ENCODE data around the gene TXNL4A. TPM values are rescaled to one million over a fixed set of nuclear protein-coding genes. Genes with fewer than 3 reads are reported as not detected.

TXNL4A gene
- total RNA-seq, 2 experiments from 2014 or later, result 169 to 175 TPM

DNA sequence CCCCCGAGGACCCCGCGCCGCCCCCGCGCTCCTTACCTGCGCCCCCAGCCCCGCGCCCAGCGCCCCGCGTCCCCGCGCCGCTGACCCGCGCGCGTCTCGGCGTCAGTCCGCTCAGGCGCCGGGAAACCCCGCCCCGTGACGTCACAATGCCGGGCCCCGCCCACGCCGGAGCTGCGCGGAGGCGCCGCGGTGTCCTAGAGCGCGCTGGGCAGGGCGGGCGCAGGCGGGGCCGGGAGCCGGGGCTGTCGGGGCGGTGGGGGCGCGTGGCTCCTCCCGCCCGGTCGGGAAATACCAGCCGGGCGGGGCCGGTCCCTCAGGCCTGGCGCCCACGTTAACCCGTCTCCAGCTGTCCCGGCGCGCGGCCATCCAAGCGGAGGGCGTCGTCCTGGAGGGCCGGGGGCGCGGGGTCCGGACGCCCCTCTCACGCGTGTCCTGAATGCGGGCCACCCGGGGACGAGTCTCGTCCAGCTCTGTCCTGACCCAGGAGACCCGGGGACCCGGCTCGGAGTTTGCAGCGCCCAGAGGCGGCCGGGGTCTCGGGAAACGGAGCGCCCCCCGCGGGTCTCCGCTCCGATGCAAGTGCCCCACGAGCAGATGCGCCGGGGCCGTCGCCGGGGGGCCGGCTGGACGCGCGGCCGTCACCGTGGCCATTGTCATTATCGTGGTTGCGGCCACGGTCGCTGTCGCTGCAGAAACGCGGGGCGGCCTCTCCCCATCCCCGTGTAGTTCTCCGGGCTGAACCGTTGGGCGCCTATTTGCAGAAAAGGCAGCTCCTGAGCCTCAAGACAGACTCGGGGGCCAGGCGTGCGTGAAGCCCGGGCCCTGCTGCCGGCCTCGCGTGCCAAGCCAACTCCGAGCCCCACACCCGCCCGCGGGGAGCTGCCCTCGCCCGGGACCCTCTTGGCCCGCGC is 36.6 kb downstream of the TXNL4A start, which contains the start of gene SLC66A2:
Gene SLC66A2 (minus strand): TSS at position 109 of the 911 bp plus-strand sequence. CDS start 727 bp downstream, outside the sequence.
- Mint-ChIP-seq H3K36me3 (peaks cover 9% of the 10 kb centered on the region), H3K4me1 (ENCODE audit: low read depth) (peaks cover 29% of the 10 kb centered on the region), H3K27me3 (no peaks in the 10 kb centered on the region), H3K27ac (peak within 1 kb of the TSS; percentile 42), H3K4me3 (peak within 1 kb of the TSS; percentile 79), H3K9me3 (no peaks in the 10 kb centered on the region)
- ChIA-PET POLR2A (interaction anchor here (1.1 to 2.3 kb wide), 4 partner anchors 9 to 36 kb away, joined by 3 to 12 read pairs (median 6); partner anchors contain the start of genes HSBP1L1 and TXNL4A), CTCF (interaction anchor here (0.6 to 1.2 kb wide), 4 partner anchors 10 to 795 kb away, joined by 3 to 4 read pairs (median 4); no protein-coding TSS in a partner anchor)
- DNase-seq, result peak; percentile 95
- intact Hi-C loops (cut with micrococcal nuclease), result loop anchor here (1.0 to 2.0 kb wide), 6 partner anchors 12 to 272 kb away; partner anchors contain the start of genes ADNP2, CTDP1, RBFA and TXNL4A

DNA sequence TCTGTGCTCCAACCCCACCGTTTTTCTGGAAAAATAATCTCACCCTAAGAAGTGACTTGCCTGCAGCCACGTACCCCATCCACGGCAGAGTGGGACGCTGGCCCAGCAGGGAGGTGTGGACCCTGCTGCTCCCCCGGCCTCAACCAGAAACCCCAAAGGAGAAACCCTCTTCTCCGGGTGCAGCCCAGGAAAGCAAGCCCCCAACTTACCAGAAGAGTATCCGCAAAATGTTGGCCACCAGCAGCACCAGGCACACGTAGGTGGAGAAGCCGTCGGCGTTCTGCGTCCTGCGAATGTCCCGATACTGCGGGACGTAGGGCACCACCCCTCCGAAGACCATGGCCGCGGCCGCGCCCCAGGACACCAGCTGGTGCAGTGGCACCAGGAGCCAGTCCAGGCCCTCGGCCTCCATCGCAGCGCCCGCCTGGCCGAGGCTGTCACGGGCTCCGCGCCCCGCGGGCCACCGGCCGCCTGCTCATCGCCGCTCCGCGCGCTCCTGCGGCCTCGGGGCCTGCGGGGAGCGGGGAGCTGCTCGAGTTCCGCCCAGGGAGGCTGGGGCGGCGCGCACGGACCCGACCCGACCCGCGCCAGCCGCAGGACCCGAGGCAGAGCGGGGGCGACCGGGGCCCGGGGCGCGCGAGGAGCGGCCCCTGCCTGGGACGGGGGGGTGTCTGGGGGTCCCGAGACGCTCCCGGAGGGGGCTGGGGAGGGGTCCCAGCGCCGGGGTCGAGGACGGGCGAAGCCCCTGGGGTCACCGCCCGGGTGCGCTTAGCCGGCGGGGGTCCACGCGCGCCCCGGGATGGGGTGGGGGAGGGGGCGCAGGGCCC is 37.6 kb downstream of the TXNL4A start:
- Mint-ChIP-seq H3K9me3 (no peaks in the 10 kb centered on the region), H3K36me3 (peaks cover 9% of the 10 kb centered on the region), H3K4me1 (ENCODE audit: low read depth) (peaks cover 37% of the 10 kb centered on the region), H3K4me3 (peak overlapping the region; percentile 79), H3K27me3 (no peaks in the 10 kb centered on the region), H3K27ac (peak overlapping the region; percentile 42)
- CTCF ChIA-PET, result interaction anchor here (1.0 to 1.2 kb wide), 3 partner anchors 13 to 37 kb away, joined by 3 to 4 read pairs (median 4); no protein-coding TSS in a partner anchor
- peak; percentile 30 for DNase-seq
- POLR2A ChIA-PET, result interaction anchor here (1.6 to 2.3 kb wide), 3 partner anchors 11 to 37 kb away, joined by 4 to 12 read pairs (median 8); partner anchors contain the start of genes HSBP1L1 and TXNL4A
- intact Hi-C loops (cut with micrococcal nuclease), result loop anchor here (1.0 to 2.0 kb wide), 6 partner anchors 13 to 271 kb away; partner anchors contain the start of genes ADNP2, CTDP1, RBFA and TXNL4A

DNA sequence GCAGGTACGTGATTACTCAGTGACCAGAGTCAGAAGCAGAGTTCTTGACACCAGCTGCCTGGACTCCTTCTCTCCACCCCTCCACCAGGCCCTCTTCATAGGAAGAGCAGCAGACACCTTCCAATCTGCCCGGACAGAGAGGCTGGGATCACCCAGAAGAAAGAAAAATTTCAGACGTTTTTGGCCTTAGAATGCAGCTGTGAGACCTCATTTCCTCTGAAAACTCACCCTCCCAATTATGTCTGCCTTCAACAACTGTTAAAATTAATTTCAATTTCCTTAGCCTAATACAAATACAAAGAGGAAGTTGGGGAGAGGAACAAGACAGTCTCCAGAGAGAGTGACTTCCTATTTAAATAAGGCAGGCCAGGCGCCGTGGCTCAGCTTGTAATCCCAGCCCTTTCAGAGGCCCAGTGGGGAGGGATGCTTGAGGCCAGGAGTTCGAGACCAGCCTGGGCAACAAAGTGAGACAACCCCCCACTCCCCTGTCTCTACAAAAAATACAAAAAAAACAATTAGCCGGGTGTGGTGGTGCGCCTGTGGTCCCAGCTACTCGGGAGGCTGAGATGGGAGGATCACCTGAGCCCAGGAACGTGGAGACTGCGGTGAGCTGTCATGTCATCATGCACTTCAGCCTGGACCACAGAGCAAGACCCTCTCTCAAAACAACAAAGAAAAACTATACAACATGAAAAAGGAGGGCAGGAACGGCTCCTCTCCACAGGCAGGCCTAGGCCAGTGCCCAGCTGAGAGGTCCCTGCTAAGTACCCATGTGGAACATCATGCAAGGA is 38.5 kb downstream of the TXNL4A start:
- no peak for DNase-seq
- POLR2A ChIA-PET, result interaction anchor here (0.7 to 1.7 kb wide), 2 partner anchors 12 to 84 kb away, joined by 4 to 6 read pairs; no protein-coding TSS in a partner anchor
- CTCF ChIA-PET, result no interaction called here
- H3K9me3 Mint-ChIP-seq, result no peaks in the 10 kb centered on the region
- intact Hi-C loops (cut with micrococcal nuclease), result loop anchor here (2.0 kb wide), 3 partner anchors 39 to 159 kb away; partner anchors contain the start of genes ADNP2 and TXNL4A
- H3K27ac Mint-ChIP-seq, result peak overlapping the region; percentile 42
- H3K27me3 Mint-ChIP-seq, result no peaks in the 10 kb centered on the region
- peaks cover 40% of the 10 kb centered on the region for H3K4me1 Mint-ChIP-seq (ENCODE audit: low read depth)
- peaks cover 9% of the 10 kb centered on the region for H3K36me3 Mint-ChIP-seq
- H3K4me3 Mint-ChIP-seq, result peak overlapping the region; percentile 79

DNA sequence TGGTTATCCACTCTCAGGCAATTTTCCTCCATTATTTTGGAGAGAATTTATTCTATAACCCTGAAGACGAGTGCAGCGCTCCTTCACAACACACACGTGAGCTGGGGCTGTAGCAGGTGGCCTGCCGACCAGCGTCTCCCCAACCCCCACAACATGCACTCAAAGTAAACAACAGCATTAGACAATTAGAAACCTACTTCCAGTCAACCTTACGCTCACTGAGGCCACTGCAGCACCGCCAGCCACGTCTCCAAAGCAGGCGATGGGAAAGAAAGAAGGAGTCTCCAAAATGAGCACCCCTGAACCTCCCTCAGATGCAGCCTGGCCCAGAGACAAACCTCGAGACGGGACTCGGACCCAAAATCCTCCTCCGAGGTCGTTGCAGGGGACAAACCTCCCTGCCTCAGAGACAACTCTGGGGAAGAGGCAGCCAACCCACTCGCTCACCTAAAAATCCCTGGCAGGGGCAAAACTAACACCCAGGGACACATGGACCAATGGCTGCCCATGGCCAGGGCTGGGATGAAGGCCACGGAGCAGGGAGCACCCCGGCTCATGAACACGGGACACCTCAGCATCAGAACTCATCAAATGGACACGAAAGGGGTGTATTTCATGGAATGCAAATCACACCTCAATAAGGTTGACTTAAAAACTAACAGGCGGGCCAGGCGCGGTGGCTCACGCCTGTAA is 39.5 kb downstream of the TXNL4A start:
- DNase-seq, result no peak
- Mint-ChIP-seq H3K4me1 (ENCODE audit: low read depth) (peaks cover 44% of the 10 kb centered on the region), H3K4me3 (peak overlapping the region; percentile 79), H3K27ac (no peak overlapping the region), H3K9me3 (no peaks in the 10 kb centered on the region), H3K27me3 (no peaks in the 10 kb centered on the region), H3K36me3 (peaks cover 9% of the 10 kb centered on the region)
- CTCF ChIA-PET, result no interaction called here
- intact Hi-C loops (cut with micrococcal nuclease), result no loop called here
- POLR2A ChIA-PET, result no interaction called here

DNA sequence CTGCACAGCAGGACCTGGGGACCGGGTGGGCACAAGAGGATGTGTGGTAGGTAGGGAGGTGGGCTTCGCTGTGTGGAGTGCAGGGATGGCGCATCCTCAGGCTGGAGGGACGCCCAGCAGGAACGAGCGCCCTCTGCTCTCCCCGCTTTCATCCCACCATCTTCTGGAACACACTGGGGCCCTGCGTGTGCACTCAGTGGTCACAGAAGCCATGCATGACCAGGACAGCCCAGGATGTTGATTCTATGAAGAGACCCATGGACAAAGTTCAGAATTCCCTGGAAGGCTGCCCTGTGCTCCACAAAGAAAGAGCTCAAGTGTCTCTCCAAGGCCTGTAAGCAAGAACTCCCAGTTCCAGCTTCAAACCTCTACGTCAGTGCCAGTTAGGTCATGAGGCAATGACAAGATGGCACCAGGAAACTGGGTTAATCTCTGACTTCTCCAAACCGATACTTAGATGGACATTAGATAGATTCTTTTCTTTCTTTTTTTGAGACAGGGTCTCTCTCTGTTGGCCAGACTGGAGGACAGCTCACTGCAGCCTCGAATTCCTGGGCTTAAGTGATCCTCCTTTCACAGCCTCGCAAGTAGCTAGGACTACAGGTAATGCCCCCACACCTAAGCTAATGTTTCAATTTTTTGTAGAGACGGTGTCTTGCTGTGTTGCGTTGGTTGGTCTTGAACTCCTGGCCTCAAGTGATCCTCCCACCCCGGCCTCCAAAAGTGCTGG is 40.3 kb downstream of the TXNL4A start:
- Mint-ChIP-seq H3K9me3 (no peaks in the 10 kb centered on the region), H3K27ac (no peak overlapping the region), H3K4me1 (ENCODE audit: low read depth) (peaks cover 44% of the 10 kb centered on the region), H3K4me3 (no peak overlapping the region), H3K36me3 (peaks cover 9% of the 10 kb centered on the region), H3K27me3 (no peaks in the 10 kb centered on the region)
- CTCF ChIA-PET, result no interaction called here
- intact Hi-C loops (cut with micrococcal nuclease), result no loop called here
- no peak for DNase-seq
- POLR2A ChIA-PET, result no interaction called here

DNA sequence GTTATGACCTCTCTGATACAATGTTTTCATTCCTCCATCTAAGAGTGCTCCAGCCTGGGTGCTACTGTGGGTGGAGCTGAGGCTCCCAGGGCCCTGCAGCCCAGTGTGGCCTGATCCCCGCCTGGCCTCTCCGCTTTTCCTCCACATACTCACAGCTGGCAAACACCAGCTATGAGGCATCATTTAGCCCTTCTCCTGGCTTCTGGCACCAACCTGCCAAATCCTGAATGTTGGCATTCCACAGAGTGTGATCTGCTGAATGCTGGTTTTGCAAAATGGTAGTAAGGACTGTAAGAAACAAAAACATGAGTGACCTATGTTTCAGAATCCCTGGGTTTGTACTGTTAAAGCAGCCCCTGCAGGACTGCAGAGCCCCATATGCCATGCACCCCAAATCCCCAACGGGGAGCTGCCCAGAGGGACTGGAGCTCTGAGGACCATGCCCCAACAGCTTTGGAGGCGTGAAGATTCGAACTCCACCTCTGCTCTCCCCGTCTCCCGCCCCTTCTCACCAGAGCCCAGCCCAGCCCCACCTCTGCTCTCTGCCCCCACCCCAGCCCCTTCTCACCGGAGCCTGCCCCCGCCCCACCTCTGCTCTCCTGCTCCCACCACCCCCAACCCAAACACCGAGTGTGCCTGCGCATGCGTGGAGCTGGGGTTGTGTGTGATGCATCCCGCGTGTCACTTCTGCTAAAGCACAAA is 41.2 kb downstream of the TXNL4A start:
- DNase-seq, result no peak
- Mint-ChIP-seq H3K4me3 (no peak overlapping the region), H3K4me1 (ENCODE audit: low read depth) (peaks cover 44% of the 10 kb centered on the region), H3K27me3 (no peaks in the 10 kb centered on the region), H3K9me3 (no peaks in the 10 kb centered on the region), H3K27ac (no peak overlapping the region), H3K36me3 (peaks cover 9% of the 10 kb centered on the region)
- intact Hi-C loops (cut with micrococcal nuclease), result no loop called here
- ChIA-PET POLR2A (no interaction called here), CTCF (no interaction called here)

DNA sequence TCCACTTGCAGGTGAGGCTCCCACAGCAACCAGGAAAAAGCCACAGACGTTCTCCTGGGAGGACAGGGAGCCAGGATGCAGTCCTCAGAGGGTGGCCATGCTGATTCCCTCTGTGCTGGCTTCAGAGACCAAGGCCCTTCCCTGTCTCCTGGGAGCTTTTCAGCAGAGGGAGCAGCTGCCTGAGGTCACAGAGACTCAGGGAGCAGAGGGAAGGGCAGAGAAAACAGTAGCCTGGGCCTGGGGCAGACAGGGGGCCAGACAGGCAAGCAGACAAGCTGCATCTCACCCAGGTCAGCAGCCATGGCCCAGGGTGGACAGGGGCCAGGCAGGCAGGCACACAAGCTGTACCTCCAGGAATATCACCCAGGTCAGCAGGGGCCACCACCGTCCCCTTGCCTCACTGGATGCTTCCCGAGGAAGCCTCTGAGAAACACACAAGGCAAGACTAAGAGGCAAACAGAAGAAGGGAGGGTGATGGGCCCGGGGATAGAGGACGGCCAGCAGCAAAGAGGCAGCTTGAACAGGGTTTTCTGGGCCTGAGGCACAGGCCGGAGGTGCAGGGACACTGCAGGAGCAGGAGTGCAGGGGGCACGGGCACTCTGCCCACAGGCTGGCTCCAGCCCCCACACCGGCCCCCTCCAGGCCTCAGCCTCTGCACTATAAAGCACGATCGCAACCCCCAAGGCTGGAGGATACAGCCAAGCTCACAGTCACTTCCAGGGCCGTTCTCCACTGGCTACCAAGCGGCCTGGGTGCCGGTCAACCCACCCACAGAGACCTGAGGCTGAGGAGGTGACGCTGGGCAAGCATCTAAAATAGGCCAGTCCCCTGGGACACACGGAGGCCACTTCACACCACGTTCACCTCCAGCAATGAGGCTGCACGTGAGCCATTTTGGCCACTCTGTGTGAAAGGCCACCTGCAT is 43.0 kb downstream of the TXNL4A start:
- H3K9me3 Mint-ChIP-seq, result no peaks in the 10 kb centered on the region
- H3K4me1 Mint-ChIP-seq (ENCODE audit: low read depth), result peaks cover 42% of the 10 kb centered on the region
- H3K4me3 Mint-ChIP-seq, result no peak overlapping the region
- CTCF ChIA-PET, result no interaction called here
- H3K36me3 Mint-ChIP-seq, result peaks cover 17% of the 10 kb centered on the region
- no peak for DNase-seq
- POLR2A ChIA-PET, result no interaction called here
- no peaks in the 10 kb centered on the region for H3K27me3 Mint-ChIP-seq
- intact Hi-C loops (cut with micrococcal nuclease), result no loop called here
- H3K27ac Mint-ChIP-seq, result no peak overlapping the region

DNA sequence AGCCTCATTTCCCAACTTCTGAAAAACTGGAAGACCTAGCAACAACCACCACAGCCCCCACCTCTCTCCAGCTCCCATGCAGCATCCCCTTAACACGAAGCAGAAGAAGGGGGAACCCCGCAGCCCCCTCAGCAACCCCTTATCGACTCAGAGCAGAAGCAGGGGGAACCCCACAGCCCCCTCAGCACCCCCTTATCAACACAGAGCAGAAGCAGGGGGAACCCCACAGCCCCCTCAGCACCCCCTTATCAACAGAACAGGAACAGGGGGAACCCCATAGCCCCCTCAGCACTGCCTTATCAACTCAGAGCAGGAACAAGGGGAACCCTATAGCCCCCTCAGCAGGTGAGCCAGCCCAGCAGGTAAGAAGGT is 43.6 kb downstream of the TXNL4A start:
- no peaks in the 10 kb centered on the region for H3K27me3 Mint-ChIP-seq
- ChIA-PET CTCF (no interaction called here), POLR2A (no interaction called here)
- peaks cover 22% of the 10 kb centered on the region for H3K36me3 Mint-ChIP-seq
- no peak overlapping the region for H3K4me3 Mint-ChIP-seq
- no peak overlapping the region for H3K27ac Mint-ChIP-seq
- no peak for DNase-seq
- intact Hi-C loops (cut with micrococcal nuclease), result no loop called here
- H3K9me3 Mint-ChIP-seq, result no peaks in the 10 kb centered on the region
- H3K4me1 Mint-ChIP-seq (ENCODE audit: low read depth), result peaks cover 39% of the 10 kb centered on the region

DNA sequence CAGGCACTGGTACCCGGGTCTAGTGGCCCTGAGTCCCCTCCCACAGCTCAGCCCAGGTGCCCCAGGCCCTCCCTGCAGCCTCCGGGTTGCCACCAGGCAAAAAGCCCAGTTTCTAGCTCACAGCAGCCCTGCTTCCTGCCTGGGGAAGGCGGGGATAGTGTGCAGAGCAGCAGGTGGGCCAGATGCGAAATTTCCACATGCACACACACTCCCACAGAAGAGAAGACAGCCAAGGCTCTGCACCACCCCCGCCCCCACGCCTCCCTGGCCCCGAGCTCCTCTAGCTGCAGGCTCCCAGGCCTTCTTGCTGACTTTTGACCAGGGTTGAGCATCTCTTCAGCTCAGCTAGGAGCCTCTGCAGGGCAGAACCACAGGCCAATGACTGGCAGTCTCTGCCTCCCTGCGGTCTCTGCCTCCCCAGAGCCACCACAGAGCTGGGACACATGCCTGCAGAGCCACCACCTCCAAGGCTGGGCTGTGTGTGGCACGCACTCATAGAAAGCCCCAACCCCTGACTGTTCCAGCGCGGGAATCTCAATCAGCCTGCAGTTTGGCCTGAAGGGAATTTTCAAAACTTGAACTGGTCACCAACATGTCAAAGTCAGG is 44.1 kb downstream of the TXNL4A start:
- H3K27ac Mint-ChIP-seq, result no peak overlapping the region
- H3K27me3 Mint-ChIP-seq, result no peaks in the 10 kb centered on the region
- CTCF ChIA-PET, result no interaction called here
- POLR2A ChIA-PET, result interaction anchor here (0.8 kb wide), 1 partner anchor 48 kb away, joined by 3 read pairs; no protein-coding TSS in a partner anchor
- no peaks in the 10 kb centered on the region for H3K9me3 Mint-ChIP-seq
- intact Hi-C loops (cut with micrococcal nuclease), result no loop called here
- DNase-seq, result peak; percentile 54
- H3K4me3 Mint-ChIP-seq, result no peak overlapping the region
- H3K4me1 Mint-ChIP-seq (ENCODE audit: low read depth), result peaks cover 35% of the 10 kb centered on the region
- H3K36me3 Mint-ChIP-seq, result peaks cover 25% of the 10 kb centered on the region
